WI38 (cell line): ENCODE results near the gene CHST13.
"Not testable (repeated sequence)": the region's sequence is repeated elsewhere in the genome, so short reads cannot be mapped to it uniquely, and the experiment has no call there.

ENCODE experiments used
- H3K4me3 ChIP-seq: 2 replicates; pipeline ENCODE4 v1.5.1; 2011; ENCODE audit warnings: low read depth, mild to moderate bottlenecking, control low read depth, low read length
- TF ChIP-seq, protein P1 (sequence below): IDR thresholded peaks from 2 replicates; pipeline ENCODE4 v1.5.1; 2012; ENCODE audit warnings: low read depth, mild to moderate bottlenecking, control low read depth, low read length

Gene CHST13

GRCh38 chr3:126528419-126528799 lies 4.5 kb downstream of the CHST13 start:
- TF ChIP-seq, protein P1, sequence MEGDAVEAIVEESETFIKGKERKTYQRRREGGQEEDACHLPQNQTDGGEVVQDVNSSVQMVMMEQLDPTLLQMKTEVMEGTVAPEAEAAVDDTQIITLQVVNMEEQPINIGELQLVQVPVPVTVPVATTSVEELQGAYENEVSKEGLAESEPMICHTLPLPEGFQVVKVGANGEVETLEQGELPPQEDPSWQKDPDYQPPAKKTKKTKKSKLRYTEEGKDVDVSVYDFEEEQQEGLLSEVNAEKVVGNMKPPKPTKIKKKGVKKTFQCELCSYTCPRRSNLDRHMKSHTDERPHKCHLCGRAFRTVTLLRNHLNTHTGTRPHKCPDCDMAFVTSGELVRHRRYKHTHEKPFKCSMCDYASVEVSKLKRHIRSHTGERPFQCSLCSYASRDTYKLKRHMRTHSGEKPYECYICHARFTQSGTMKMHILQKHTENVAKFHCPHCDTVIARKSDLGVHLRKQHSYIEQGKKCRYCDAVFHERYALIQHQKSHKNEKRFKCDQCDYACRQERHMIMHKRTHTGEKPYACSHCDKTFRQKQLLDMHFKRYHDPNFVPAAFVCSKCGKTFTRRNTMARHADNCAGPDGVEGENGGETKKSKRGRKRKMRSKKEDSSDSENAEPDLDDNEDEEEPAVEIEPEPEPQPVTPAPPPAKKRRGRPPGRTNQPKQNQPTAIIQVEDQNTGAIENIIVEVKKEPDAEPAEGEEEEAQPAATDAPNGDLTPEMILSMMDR = no peak
- H3K4me3 ChIP-seq = no peak overlapping the region

GRCh38 chr3:126528800-126529541 lies 5.0 kb downstream of the CHST13 start:
- H3K4me3 ChIP-seq = no peak overlapping the region
- TF ChIP-seq, protein P1 = no peak

DNA sequence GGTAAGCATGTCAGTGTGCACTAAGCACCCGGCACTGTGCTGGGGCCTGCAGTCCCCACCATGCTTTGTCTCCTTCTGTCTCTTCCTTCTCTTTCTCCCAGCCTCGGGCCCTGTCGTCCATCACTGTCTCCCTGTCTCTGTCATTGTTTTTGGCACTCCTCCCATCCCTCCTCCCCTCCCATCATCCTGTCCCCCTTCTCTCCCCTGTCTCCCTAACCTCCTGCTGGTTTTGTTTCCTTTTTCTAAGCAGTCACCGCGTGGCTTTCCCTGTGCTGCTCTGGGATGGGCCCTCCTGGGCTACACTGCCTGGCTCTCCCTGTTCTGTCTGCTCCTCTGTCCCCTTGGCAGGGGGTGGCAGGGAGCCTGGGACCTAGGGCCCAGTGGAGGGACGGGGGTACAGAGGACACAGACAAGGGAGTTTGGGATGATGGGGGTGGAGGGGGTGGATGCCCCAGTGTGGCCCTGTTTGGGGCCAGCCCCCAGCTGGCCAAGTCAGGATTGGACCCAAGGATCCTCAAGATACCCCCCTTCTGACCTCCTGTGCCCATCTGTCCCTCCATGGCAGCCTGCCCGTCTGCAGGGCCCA lies 5.7 kb downstream of the CHST13 start:
- no peak overlapping the region for H3K4me3 ChIP-seq
- TF ChIP-seq, protein P1 = no peak

DNA sequence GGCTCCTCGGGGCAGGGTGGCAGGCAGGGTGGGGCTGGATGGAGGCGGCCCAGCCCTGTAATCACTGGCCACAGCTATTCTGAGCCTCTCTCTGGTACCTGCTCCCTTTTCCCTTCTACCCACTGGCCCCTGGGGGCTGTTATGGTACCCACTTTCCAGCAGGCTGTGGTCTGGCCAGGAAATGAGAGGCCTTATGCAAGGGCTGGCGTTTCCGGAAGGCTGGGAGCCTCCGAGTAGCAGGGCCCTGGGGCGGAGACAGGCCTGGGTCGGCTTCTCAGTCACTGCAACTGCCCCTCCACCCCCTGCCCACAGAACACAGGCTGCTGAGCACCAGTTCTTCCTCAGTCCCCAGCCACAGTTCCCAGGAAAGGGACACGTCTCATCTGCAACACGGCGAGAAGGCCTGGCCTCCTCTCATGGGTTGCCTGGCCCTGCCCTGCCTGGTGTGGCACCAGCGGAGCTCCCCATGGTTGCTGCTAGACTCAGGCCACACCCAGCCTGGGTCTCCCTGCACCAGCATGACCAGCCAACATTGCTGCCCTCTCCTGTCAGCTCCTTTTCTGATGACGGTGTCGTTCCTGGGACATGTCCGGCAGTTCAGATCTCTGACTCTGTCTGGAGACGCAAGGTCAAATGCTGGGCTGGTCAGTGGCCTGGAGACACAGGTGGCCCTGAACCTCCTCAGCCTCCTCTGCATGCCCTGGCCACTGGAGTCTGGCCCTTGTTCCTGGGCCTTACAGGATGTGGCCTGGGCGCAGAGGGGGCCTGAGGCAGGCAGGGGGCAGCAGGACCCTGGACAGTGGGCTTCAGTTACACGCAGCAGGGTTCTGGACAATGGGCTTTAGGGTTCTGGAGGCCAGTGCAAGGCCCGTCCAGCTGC lies 6.5 kb downstream of the CHST13 start:
- no peak overlapping the region for H3K4me3 ChIP-seq

GRCh38 chr3:126531051-126531330 lies 7.0 kb downstream of the CHST13 start:
- H3K4me3 ChIP-seq = no peak overlapping the region
- TF ChIP-seq, protein P1 = no peak

More for the DNA sequence above, 6.5 kb downstream of the CHST13 start:
- TF ChIP-seq, protein P1 = no peak

DNA sequence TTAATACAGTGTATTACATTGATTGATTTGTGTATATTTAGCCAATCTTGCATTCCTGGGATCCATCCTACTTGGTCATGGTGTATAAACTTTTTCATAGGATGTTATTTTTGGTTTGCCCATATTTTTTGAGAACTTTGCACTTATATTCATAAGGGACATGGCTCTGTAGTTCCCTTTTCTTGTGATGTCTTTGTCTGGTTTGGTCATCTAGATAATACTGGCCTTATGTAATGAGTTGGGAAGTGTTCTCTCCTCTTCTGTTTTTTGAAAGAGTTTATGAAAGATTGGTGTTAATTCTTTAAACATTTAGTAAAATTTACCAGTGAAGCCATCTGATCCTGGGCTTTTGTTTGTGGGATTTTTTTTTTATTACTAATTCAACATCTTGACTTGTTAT lies 9.6 kb downstream of the CHST13 start:
- no peak overlapping the region for H3K4me3 ChIP-seq
- TF ChIP-seq, protein P1 = no peak

- H3K4me3 ChIP-seq = not testable (repeated sequence)
These were observed 10.8 kb downstream of the CHST13 start for GRCh38 chr3:126534716-126535115.
